DND-41 (cell line): ENCODE data around the gene ST14.

Experiments used
- CTCF ChIP-seq: IDR thresholded peaks from 2 replicates; pipeline ENCODE4 v1.5.1; 2012; ENCODE audit warnings: borderline replicate concordance, low read length, moderate library complexity, mild to moderate bottlenecking; ENCODE audit not compliant: poor library complexity, severe bottlenecking; ENCODE audit errors: extremely low read depth
- EZH2 ChIP-seq: IDR thresholded peaks from 3 replicates; pipeline ENCODE4 v1.6.1; 2012; ENCODE audit warnings: borderline replicate concordance, low read depth, mild to moderate bottlenecking, moderate library complexity, low read length, inconsistent platforms; ENCODE audit not compliant: severe bottlenecking

GRCh38 chr11:130218501-130219070, 59.0 kb downstream of the ST14 start:
- TF ChIP-seq EZH2 (no peak), CTCF (no peak)
